Measurements from ENCODE around the gene ACTR2. TPM values are rescaled to one million over a fixed set of nuclear protein-coding genes. Genes with fewer than 3 reads are reported as not detected.
A peak's percentile ranks its signal among the peaks of the same experiment; 100 is the strongest.

The ACTR2 gene
- total RNA-seq, 2 donors from 2014 or later = 254 to 256 TPM

DNA sequence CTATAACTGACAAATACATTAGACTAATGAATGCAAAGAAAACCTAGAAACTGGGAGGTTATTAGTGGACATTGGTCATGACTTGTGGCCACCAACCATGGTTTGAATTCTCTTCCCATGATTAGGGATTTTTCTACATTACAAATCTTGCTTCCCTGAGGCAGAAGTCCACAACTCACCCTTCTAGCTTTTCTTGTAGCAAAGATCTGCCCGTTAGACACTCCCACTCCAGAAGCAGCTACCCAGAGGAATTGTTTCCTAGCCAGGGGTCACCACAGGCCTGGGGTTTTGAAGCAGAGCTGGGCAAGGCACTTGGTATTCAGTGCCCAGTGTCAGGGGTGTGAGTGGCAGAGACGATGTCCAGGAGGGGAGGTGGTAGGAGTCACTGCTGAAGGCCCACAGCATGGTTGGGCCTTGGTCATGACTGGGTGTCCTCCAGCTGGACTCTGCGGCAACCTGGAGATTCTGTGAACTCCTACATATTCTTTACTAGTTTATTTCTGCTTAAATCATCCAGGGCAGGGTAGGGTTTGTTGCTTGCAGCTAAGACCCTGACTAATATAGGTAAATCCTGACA, 54.9 kb downstream of the ACTR2 start:
- Histone ChIP-seq H3K27ac (ENCODE audit: low read depth, low read length) (no peak overlapping the region), H3K36me3 (ENCODE audit: control insufficient read depth, insufficient read depth, low read length) (no peaks in the 10 kb centered on the region), H3K4me3 (ENCODE audit: low read length) (no peak overlapping the region), H3K9me3 (ENCODE audit: control insufficient read depth, low read length) (no peaks in the 10 kb centered on the region), H3K9ac (ENCODE audit: extremely low read depth, low read length, poor library complexity, severe bottlenecking) (no peak overlapping the region), H3K4me1 (ENCODE audit: control insufficient read depth, insufficient read depth, low read length) (peaks cover 3% of the 10 kb centered on the region), H3K27me3 (ENCODE audit: control insufficient read depth, insufficient read depth, low read length, poor library complexity, severe bottlenecking) (no peaks in the 10 kb centered on the region)
- Mint-ChIP-seq H3K4me1 (peaks cover 11% of the 10 kb centered on the region), H3K4me3 (no peak overlapping the region), H3K9me3 (no peaks in the 10 kb centered on the region), H3K27ac (no peak overlapping the region), H3K27me3 (ENCODE audit: insufficient read depth) (peaks cover 79% of the 10 kb centered on the region), H3K36me3 (ENCODE audit: low read depth) (peaks cover 3% of the 10 kb centered on the region)
- TF ChIP-seq, protein P1, sequence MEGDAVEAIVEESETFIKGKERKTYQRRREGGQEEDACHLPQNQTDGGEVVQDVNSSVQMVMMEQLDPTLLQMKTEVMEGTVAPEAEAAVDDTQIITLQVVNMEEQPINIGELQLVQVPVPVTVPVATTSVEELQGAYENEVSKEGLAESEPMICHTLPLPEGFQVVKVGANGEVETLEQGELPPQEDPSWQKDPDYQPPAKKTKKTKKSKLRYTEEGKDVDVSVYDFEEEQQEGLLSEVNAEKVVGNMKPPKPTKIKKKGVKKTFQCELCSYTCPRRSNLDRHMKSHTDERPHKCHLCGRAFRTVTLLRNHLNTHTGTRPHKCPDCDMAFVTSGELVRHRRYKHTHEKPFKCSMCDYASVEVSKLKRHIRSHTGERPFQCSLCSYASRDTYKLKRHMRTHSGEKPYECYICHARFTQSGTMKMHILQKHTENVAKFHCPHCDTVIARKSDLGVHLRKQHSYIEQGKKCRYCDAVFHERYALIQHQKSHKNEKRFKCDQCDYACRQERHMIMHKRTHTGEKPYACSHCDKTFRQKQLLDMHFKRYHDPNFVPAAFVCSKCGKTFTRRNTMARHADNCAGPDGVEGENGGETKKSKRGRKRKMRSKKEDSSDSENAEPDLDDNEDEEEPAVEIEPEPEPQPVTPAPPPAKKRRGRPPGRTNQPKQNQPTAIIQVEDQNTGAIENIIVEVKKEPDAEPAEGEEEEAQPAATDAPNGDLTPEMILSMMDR (conservative IDR thresholded peaks at IDR 0.05) = no peak
- DNase-seq = peak; percentile 43
- WGBS, 2 experiments (ENCODE audit: insufficient coverage in 1 of 2, insufficient read length in 1 of 2) = 72 to 81% methylated on average over 2 to 3 of the region's 3 CpGs

DNA sequence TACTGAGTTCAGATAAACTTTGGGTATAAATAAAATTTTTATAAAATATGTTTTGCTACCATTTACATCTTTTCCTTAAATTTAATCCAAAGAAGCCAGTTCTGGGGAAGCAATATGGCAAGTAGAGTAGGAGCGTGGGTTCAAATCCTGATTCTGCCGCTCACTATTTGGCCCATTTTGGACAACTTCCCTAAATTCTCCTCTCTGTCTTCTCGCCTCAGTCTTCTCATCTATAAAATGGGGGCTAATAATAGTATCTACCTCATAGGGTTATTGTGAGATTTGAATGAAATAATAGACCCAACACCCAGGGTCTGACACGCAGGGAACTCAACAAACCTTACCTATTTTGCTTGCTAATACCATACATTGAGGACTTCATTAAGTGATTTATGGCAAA, 59.7 kb downstream of the ACTR2 start:
- H3K4me1 Mint-ChIP-seq = no peaks in the 10 kb centered on the region
- TF ChIP-seq, protein P1 (conservative IDR thresholded peaks at IDR 0.05) = no peak
- H3K27ac ChIP-seq (ENCODE audit: low read depth, low read length) = no peak overlapping the region
- no peaks in the 10 kb centered on the region for H3K36me3 Mint-ChIP-seq (ENCODE audit: low read depth)
- peaks cover 43% of the 10 kb centered on the region for H3K27me3 Mint-ChIP-seq (ENCODE audit: insufficient read depth)
- no peaks in the 10 kb centered on the region for H3K27me3 ChIP-seq (ENCODE audit: control insufficient read depth, insufficient read depth, low read length, poor library complexity, severe bottlenecking)
- no peak overlapping the region for H3K27ac Mint-ChIP-seq
- no peak for DNase-seq
- no peak overlapping the region for H3K4me3 Mint-ChIP-seq
- no peaks in the 10 kb centered on the region for H3K9me3 Mint-ChIP-seq
- H3K9ac ChIP-seq (ENCODE audit: extremely low read depth, low read length, poor library complexity, severe bottlenecking) = no peak overlapping the region
- no peak overlapping the region for H3K4me3 ChIP-seq (ENCODE audit: low read length)
- H3K9me3 ChIP-seq (ENCODE audit: control insufficient read depth, low read length) = no peaks in the 10 kb centered on the region
- H3K4me1 ChIP-seq (ENCODE audit: control insufficient read depth, insufficient read depth, low read length) = no peaks in the 10 kb centered on the region
- H3K36me3 ChIP-seq (ENCODE audit: control insufficient read depth, insufficient read depth, low read length) = no peaks in the 10 kb centered on the region
- 91 to 100% methylated on average over 1 to 3 of the region's 4 CpGs for WGBS, 2 experiments (ENCODE audit: insufficient coverage in 1 of 2, insufficient read length in 1 of 2)

DNA sequence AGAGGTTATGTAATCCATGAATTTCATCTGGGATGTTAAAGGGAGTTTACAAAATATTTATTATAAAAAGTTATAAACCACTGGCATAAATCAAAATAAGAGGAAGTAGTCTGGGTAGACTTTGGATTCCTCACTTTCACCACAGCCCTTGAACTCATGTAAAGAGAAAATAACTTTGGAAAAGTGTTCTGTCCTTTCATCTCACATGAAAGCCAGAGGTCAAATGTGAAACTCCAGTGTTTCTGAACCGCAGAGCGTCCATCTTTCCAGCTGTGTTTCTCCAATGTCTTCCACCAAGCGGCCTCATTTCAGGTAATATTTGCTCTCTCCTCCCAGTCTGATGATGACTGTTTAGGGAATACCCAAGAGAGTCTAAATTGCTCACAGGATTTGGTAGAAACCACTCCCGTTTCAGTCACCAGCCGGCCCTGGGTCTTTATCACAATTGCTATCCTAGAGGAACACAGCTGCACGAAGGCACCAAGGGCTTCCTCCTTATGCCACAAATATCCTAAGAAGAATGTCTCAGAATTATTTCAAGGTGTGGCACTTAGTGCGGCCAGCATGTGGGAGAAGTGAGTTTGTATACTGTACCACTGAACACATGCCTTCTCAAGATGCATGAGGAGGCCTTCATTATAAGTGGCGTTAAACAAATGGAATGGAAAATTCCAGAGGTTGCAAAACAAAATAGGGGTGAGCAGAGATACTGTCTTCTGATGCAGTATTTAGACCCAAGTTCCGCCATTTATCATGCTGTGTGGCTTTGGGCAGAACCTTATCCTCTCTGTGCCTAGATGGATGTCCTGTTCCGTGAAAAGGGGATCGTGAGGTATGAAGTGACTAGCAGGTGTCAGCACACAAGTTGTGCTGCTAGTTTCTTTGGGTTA, 63.8 kb downstream of the ACTR2 start:
- DNase-seq = no peak
- H3K27me3 Mint-ChIP-seq (ENCODE audit: insufficient read depth) = peaks cover 14% of the 10 kb centered on the region
- TF ChIP-seq, protein P1 (conservative IDR thresholded peaks at IDR 0.05) = no peak

More for the DNA sequence above, 63.8 kb downstream of the ACTR2 start:
- Histone ChIP-seq H3K4me1 (ENCODE audit: control insufficient read depth, insufficient read depth, low read length) (peaks cover 7% of the 10 kb centered on the region), H3K27me3 (ENCODE audit: control insufficient read depth, insufficient read depth, low read length, poor library complexity, severe bottlenecking) (no peaks in the 10 kb centered on the region), H3K36me3 (ENCODE audit: control insufficient read depth, insufficient read depth, low read length) (no peaks in the 10 kb centered on the region), H3K9ac (ENCODE audit: extremely low read depth, low read length, poor library complexity, severe bottlenecking) (no peak overlapping the region), H3K4me3 (ENCODE audit: low read length) (no peak overlapping the region), H3K9me3 (ENCODE audit: control insufficient read depth, low read length) (no peaks in the 10 kb centered on the region), H3K27ac (ENCODE audit: low read depth, low read length) (no peak overlapping the region)
- H3K4me1 Mint-ChIP-seq = peaks cover 24% of the 10 kb centered on the region
- H3K9me3 Mint-ChIP-seq = no peaks in the 10 kb centered on the region
- WGBS, 2 experiments (ENCODE audit: insufficient coverage in 1 of 2, insufficient read length in 1 of 2) = 95 to 97% methylated on average over 10 to 11 of the region's 11 CpGs
- H3K36me3 Mint-ChIP-seq (ENCODE audit: low read depth) = no peaks in the 10 kb centered on the region
- H3K4me3 Mint-ChIP-seq = no peak overlapping the region
- no peak overlapping the region for H3K27ac Mint-ChIP-seq
